ENCODE results near the gene PIGN. TPM values are rescaled to one million over a fixed set of nuclear protein-coding genes. Genes with fewer than 3 reads are reported as not detected.

The PIGN gene
- total RNA-seq, 2 experiments from 2014 or later, result 21.5 to 25.0 TPM

GRCh38 chr18:62107881-62108280, 79.0 kb downstream of the PIGN start:
- no peak for DNase-seq
- no peaks in the 10 kb centered on the region for H3K4me1 Mint-ChIP-seq
- H3K4me3 Mint-ChIP-seq, result no peak overlapping the region
- H3K9me3 Mint-ChIP-seq, result no peaks in the 10 kb centered on the region
- no peak overlapping the region for H3K27ac Mint-ChIP-seq
- H3K27me3 Mint-ChIP-seq, result no peaks in the 10 kb centered on the region
- H3K36me3 Mint-ChIP-seq, result peaks cover 1% of the 10 kb centered on the region

DNA sequence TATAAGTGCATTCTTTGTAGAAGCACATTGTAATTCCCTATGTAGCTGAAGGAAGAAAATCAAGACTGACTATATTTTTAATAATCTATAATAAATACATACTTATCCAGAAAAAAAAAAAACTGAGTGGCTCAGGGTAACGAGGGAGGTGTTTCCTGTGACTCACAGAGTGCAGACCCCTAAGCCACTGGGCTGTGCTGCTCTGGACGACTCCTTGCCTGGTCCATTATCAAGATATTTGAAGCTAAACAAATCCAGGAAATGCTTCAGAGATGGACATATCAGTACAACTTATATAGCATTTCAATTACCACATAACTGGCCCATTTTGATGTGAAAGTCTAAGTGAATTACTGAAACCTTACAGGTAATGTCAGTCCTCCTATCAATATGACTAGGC, 80.6 kb downstream of the PIGN start:
- Mint-ChIP-seq H3K4me1 (peaks cover 5% of the 10 kb centered on the region), H3K4me3 (no peak overlapping the region), H3K9me3 (no peaks in the 10 kb centered on the region), H3K36me3 (peaks cover 6% of the 10 kb centered on the region), H3K27ac (no peak overlapping the region), H3K27me3 (no peaks in the 10 kb centered on the region)
- DNase-seq, result no peak

DNA sequence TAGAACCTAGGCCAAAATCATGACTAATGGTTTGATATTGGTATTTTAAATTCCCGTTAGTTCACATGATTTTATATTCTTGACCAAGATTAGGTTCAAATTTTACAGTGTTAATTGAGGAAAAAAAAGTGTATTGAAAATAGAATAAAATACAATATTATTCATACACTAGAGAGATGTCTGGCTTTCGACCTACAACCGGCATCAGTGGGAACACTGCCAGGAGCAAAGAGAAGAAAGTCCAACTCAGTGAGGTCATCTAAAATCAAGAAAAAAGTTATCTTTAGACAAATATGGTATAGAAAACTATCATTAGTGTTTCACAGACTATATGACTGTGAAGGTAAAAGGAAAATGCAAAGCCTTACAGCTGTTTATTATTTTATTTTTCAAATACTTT, 81.5 kb downstream of the PIGN start:
- Mint-ChIP-seq H3K27me3 (no peaks in the 10 kb centered on the region), H3K27ac (no peak overlapping the region), H3K4me1 (peaks cover 8% of the 10 kb centered on the region), H3K36me3 (peaks cover 11% of the 10 kb centered on the region), H3K4me3 (no peak overlapping the region), H3K9me3 (no peaks in the 10 kb centered on the region)
- no peak for DNase-seq

- Mint-ChIP-seq H3K27me3 (no peaks in the 10 kb centered on the region), H3K4me3 (no peak overlapping the region), H3K9me3 (peaks cover 5% of the 10 kb centered on the region), H3K36me3 (peaks cover 40% of the 10 kb centered on the region), H3K27ac (no peak overlapping the region), H3K4me1 (peaks cover 8% of the 10 kb centered on the region)
- no peak for DNase-seq
Measured at GRCh38 chr18:62102221-62102620, 84.6 kb downstream of the PIGN start.

- Mint-ChIP-seq H3K4me3 (no peak overlapping the region), H3K4me1 (peaks cover 8% of the 10 kb centered on the region), H3K9me3 (peaks cover 5% of the 10 kb centered on the region), H3K27me3 (no peaks in the 10 kb centered on the region), H3K27ac (no peak overlapping the region), H3K36me3 (peaks cover 42% of the 10 kb centered on the region)
- no peak for DNase-seq
Measured at GRCh38 chr18:62101321-62101721, 85.5 kb downstream of the PIGN start.

- no peaks in the 10 kb centered on the region for H3K27me3 Mint-ChIP-seq
- H3K27ac Mint-ChIP-seq, result no peak overlapping the region
- peaks cover 45% of the 10 kb centered on the region for H3K36me3 Mint-ChIP-seq
- no peak for DNase-seq
- H3K4me3 Mint-ChIP-seq, result no peak overlapping the region
- peaks cover 16% of the 10 kb centered on the region for H3K4me1 Mint-ChIP-seq
- H3K9me3 Mint-ChIP-seq, result peaks cover 5% of the 10 kb centered on the region
Measured at GRCh38 chr18:62098960-62099359, 87.9 kb downstream of the PIGN start.

DNA sequence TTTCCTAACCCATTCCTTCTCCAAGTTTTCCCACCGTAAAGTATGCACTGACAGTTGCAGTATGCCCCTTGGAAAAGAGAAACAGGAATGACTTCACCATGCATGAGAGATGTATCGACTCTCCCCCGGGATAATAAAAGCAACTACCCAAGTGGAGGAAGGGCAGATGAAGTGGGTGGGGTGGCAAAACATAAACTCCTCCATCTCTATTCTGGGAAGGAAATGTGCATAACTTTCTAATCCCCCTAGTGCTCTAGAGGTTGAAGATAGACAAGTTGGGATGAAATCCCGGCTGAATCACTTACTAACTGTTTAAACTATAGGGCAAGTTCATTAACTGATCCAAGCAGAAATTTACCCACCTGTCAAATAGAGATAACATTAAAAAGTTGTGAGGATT, 89.2 kb downstream of the PIGN start:
- Mint-ChIP-seq H3K9me3 (peaks cover 5% of the 10 kb centered on the region), H3K4me3 (no peak overlapping the region), H3K27ac (no peak overlapping the region)

DNA sequence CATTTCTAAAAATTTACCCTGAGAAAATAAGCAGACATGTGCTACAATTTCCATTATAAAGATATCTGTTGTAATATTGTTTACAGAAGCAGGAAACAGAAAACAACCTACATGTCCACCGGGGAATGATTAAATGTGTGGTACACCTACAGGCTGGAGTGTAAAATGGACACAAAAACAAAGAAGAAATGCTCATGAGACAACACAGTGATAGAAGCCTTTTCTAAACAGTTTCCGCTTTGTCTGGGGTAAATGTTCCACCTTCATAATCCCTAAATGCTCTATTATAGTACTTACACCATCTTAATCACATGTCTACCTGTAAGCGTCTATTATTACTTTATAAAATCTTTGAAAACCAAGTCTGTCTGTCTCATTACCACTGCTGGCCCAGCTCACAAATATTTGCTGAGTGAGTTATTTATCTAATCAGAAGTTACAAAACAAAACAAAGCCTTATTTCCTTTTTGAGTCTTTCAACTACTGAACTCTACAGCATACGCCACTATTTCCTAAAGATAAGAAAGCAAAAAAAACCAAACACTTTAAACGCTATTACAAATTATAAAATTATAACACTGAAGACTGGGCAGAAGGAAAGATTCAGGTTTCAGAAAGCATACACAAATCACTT, 95.3 kb downstream of the PIGN start:
- H3K27me3 Mint-ChIP-seq, result no peaks in the 10 kb centered on the region
- peaks cover 8% of the 10 kb centered on the region for H3K36me3 Mint-ChIP-seq
- H3K4me3 Mint-ChIP-seq, result no peak overlapping the region
- no peaks in the 10 kb centered on the region for H3K9me3 Mint-ChIP-seq
- DNase-seq, result no peak
- no peak overlapping the region for H3K27ac Mint-ChIP-seq
- peaks cover 27% of the 10 kb centered on the region for H3K4me1 Mint-ChIP-seq

More for the DNA sequence above, 89.2 kb downstream of the PIGN start:
- Mint-ChIP-seq H3K4me1 (peaks cover 16% of the 10 kb centered on the region), H3K36me3 (peaks cover 45% of the 10 kb centered on the region), H3K27me3 (no peaks in the 10 kb centered on the region)
- DNase-seq, result no peak

GRCh38 chr18:62089174-62089573, 97.7 kb downstream of the PIGN start:
- Mint-ChIP-seq H3K4me3 (no peak overlapping the region), H3K27me3 (no peaks in the 10 kb centered on the region), H3K36me3 (peaks cover 21% of the 10 kb centered on the region), H3K4me1 (peaks cover 27% of the 10 kb centered on the region), H3K27ac (no peak overlapping the region), H3K9me3 (no peaks in the 10 kb centered on the region)
- no peak for DNase-seq

DNA sequence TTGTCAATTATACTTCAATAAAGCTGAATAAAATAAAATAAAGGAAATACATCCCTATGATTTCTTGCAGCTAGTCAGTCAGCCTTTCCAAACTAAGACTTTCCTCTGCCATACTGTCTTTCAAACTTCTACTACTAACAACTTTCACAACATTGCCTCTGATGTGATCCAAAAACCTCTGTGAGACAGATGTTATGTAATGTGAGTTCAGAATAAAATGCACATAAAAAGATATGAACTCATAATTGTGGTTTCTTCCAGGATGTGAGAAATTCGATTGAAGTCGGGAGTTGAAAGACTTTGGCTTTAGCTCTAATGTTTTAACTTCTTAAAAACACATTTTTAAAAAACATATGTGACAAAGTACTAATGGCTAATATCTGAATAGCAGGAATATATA, 98.7 kb downstream of the PIGN start:
- DNase-seq, result no peak
- Mint-ChIP-seq H3K27me3 (no peaks in the 10 kb centered on the region), H3K27ac (no peak overlapping the region), H3K9me3 (no peaks in the 10 kb centered on the region), H3K4me1 (peaks cover 26% of the 10 kb centered on the region), H3K36me3 (peaks cover 21% of the 10 kb centered on the region), H3K4me3 (no peak overlapping the region)

DNA sequence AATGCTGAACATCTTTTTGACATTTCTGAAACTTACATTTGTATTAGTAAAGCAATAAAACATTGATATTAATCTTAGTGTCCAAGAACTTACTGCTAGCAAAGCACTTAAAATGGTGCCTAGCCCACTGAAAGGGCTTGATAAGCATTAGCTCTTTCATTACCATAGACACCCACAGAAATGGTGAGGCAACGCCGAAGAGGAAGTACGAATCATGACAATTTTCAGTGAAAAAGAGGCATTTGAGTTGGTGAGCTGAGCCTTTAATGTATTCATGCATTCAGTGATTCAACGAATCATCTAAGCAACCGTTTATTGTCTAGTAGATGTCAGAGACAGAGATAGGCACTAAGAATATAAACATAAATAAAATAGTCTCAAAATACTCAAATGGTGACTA, 101.1 kb downstream of the PIGN start:
- Mint-ChIP-seq H3K27me3 (no peaks in the 10 kb centered on the region), H3K4me1 (peaks cover 32% of the 10 kb centered on the region), H3K27ac (no peak overlapping the region), H3K9me3 (no peaks in the 10 kb centered on the region), H3K36me3 (peaks cover 21% of the 10 kb centered on the region), H3K4me3 (no peak overlapping the region)
- no peak for DNase-seq

- no peak overlapping the region for H3K4me3 Mint-ChIP-seq
- peaks cover 18% of the 10 kb centered on the region for H3K36me3 Mint-ChIP-seq
Measured at GRCh38 chr18:62081761-62082294, 105.0 kb downstream of the PIGN start.

DNA sequence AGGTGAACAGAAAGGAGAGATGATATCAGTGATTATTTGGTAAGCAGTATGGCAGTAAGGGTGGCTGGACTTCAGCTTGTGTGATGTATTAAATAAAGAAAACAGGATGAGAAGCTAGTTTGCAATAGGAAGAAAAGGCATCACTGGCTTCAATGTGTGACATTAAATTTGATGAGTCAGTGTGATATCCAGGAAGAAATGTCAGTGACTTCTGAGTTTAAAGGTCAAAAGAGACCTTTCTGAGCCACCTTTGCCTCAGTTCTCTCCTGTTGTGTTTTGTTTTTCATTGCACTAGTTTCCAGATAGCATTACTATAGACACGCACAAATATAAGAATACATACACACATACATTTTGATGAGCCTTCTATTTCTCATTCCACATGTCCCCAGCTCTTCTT, 105.6 kb downstream of the PIGN start:
- no peaks in the 10 kb centered on the region for H3K27me3 Mint-ChIP-seq
- H3K36me3 Mint-ChIP-seq, result peaks cover 16% of the 10 kb centered on the region

More at GRCh38 chr18:62081761-62082294, 105.0 kb downstream of the PIGN start:
- Mint-ChIP-seq H3K27ac (no peak overlapping the region), H3K27me3 (no peaks in the 10 kb centered on the region), H3K9me3 (no peaks in the 10 kb centered on the region), H3K4me1 (peaks cover 16% of the 10 kb centered on the region)
- DNase-seq, result no peak

GRCh38 chr18:62080172-62080900, 106.5 kb downstream of the PIGN start:
- H3K4me3 Mint-ChIP-seq, result no peak overlapping the region
- H3K27ac Mint-ChIP-seq, result no peak overlapping the region
- DNase-seq, result no peak
- H3K4me1 Mint-ChIP-seq, result peaks cover 8% of the 10 kb centered on the region
- H3K27me3 Mint-ChIP-seq, result no peaks in the 10 kb centered on the region
- no peaks in the 10 kb centered on the region for H3K9me3 Mint-ChIP-seq
- peaks cover 10% of the 10 kb centered on the region for H3K36me3 Mint-ChIP-seq

More for the DNA sequence above, 105.6 kb downstream of the PIGN start:
- DNase-seq, result no peak
- no peak overlapping the region for H3K4me3 Mint-ChIP-seq
- H3K4me1 Mint-ChIP-seq, result peaks cover 13% of the 10 kb centered on the region
- H3K9me3 Mint-ChIP-seq, result no peaks in the 10 kb centered on the region
- no peak overlapping the region for H3K27ac Mint-ChIP-seq

GRCh38 chr18:62073461-62074281, 113.2 kb downstream of the PIGN start:
- Mint-ChIP-seq H3K27me3 (no peaks in the 10 kb centered on the region), H3K36me3 (peaks cover 8% of the 10 kb centered on the region), H3K4me1 (no peaks in the 10 kb centered on the region), H3K9me3 (no peaks in the 10 kb centered on the region), H3K27ac (no peak overlapping the region), H3K4me3 (no peak overlapping the region)
- no peak for DNase-seq

Measured in activated naive CD8-positive, alpha-beta T cell treated with anti-CD3 and anti-CD28 coated beads for 36 hours (primary cell).